Measurements from ENCODE around the gene NCAM2. TPM values are rescaled to one million over a fixed set of nuclear protein-coding genes. Genes with fewer than 3 reads are reported as not detected.

The NCAM2 gene
- polyA plus RNA-seq, 3 donors, result not detected

DNA sequence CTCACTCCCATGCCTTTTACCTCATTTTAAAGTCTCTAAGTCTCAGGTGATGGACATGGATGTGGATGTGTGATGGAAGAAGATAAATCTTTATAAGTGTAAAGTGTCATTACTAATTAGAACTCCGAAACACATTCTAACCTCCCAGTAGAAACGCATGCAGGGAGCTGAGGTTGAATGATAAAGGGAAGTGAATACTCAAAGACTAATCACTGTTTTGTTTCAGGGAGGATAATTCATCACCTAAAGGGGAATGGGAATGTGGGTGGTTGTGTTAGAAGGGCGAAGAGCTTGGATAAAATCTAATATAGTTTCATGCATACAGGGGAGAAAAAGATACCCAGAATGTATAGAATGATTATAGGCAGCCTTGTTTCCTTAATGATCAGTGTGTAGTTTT is 12.5 kb downstream of the NCAM2 start:
- Histone ChIP-seq H3K4me1 (ENCODE audit: control insufficient read depth in 1 of 2, insufficient read depth in 2 of 2, low read length in 2 of 2) (no peaks in the 10 kb centered on the region), H3K4me2 (replicated peaks; ENCODE audit: extremely low read depth, low read length, poor library complexity, severe bottlenecking) (no peak overlapping the region), H3K9me3 (replicated peaks in 1 of 2; ENCODE audit: control insufficient read depth in 1 of 2, insufficient read depth in 1 of 2, low read length in 2 of 2) (no peaks in the 10 kb centered on the region), H3K79me2 (ENCODE audit: insufficient read depth, low read length) (no peaks in the 10 kb centered on the region), H2AFZ (ENCODE audit: insufficient read depth, low read depth, low read length, poor library complexity, severe bottlenecking) (peak overlapping the region; percentile 23), H3K36me3 (replicated peaks in 1 of 2; ENCODE audit: control insufficient read depth in 1 of 2, insufficient read depth in 2 of 2, low read length in 2 of 2) (no peaks in the 10 kb centered on the region), H3K27me3 (ENCODE audit: control insufficient read depth in 2 of 2, insufficient read depth in 2 of 2, low read length in 2 of 2) (no peaks in the 10 kb centered on the region), H4K20me1 (ENCODE audit: insufficient read depth, low read length) (no peaks in the 10 kb centered on the region), H3K27ac (ENCODE audit: low read depth in 1 of 2, low read length in 2 of 2) (no peak overlapping the region), H3K9ac (ENCODE audit: insufficient read depth, low read length, poor library complexity, severe bottlenecking) (no peak overlapping the region), H3K4me3 (replicated peaks in 1 of 3; ENCODE audit: low read depth in 2 of 3, low read length in 3 of 3) (no peak overlapping the region)
- no CpG with 5 or more reads among the region's 3 CpGs for WGBS (ENCODE audit: insufficient coverage)
- peaks cover 0 to 3% (median 0%) of the 10 kb centered on the region in 7 donors for H3K9me3 Mint-ChIP-seq
- intact Hi-C loops (cut with micrococcal nuclease), result no loop called here
- peaks cover 7% of the 10 kb centered on the region for H3K4me1 Mint-ChIP-seq
- H3K4me3 Mint-ChIP-seq, result no peak overlapping the region
- TF ChIP-seq, protein P1, sequence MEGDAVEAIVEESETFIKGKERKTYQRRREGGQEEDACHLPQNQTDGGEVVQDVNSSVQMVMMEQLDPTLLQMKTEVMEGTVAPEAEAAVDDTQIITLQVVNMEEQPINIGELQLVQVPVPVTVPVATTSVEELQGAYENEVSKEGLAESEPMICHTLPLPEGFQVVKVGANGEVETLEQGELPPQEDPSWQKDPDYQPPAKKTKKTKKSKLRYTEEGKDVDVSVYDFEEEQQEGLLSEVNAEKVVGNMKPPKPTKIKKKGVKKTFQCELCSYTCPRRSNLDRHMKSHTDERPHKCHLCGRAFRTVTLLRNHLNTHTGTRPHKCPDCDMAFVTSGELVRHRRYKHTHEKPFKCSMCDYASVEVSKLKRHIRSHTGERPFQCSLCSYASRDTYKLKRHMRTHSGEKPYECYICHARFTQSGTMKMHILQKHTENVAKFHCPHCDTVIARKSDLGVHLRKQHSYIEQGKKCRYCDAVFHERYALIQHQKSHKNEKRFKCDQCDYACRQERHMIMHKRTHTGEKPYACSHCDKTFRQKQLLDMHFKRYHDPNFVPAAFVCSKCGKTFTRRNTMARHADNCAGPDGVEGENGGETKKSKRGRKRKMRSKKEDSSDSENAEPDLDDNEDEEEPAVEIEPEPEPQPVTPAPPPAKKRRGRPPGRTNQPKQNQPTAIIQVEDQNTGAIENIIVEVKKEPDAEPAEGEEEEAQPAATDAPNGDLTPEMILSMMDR (IDR thresholded peaks at IDR 0.05), result no peak
- peaks cover 0 to 2% (median 2%) of the 10 kb centered on the region in 3 donors for H3K27me3 Mint-ChIP-seq (ENCODE audit: low read depth in 3 of 3)
- H3K27ac Mint-ChIP-seq, result no peak overlapping the region
- no peaks in the 10 kb centered on the region for H3K36me3 Mint-ChIP-seq
- no peak for DNase-seq

DNA sequence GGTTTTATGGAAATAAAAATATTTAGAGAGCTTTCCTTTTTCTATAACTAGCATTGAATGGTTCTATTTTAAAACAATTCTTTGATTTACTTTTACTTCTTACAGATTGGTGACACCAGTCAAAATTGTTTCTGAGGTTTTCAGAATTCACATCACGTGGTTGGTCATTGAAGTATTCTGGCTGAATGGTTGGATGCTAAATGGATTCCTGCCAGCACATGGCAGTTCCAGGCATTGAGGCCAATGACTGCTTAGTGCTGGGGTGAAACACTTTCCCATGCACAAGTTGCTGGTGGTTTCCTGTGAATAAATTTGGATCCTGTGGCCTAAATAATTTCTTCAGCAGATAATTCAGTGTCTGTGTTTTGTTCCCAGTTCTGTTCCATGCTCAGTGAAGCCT is 20.6 kb downstream of the NCAM2 start:
- no peaks in the 10 kb centered on the region for H3K36me3 Mint-ChIP-seq
- no peak overlapping the region for H3K4me3 Mint-ChIP-seq
- intact Hi-C loops (cut with micrococcal nuclease), result no loop called here
- Histone ChIP-seq H3K4me2 (replicated peaks; ENCODE audit: extremely low read depth, low read length, poor library complexity, severe bottlenecking) (no peak overlapping the region), H3K27me3 (ENCODE audit: control insufficient read depth in 2 of 2, insufficient read depth in 2 of 2, low read length in 2 of 2) (no peaks in the 10 kb centered on the region), H3K27ac (ENCODE audit: low read depth in 1 of 2, low read length in 2 of 2) (no peak overlapping the region), H3K9me3 (replicated peaks in 1 of 2; ENCODE audit: control insufficient read depth in 1 of 2, insufficient read depth in 1 of 2, low read length in 2 of 2) (no peaks in the 10 kb centered on the region), H3K79me2 (ENCODE audit: insufficient read depth, low read length) (no peaks in the 10 kb centered on the region), H3K4me1 (ENCODE audit: control insufficient read depth in 1 of 2, insufficient read depth in 2 of 2, low read length in 2 of 2) (no peaks in the 10 kb centered on the region), H3K9ac (ENCODE audit: insufficient read depth, low read length, poor library complexity, severe bottlenecking) (no peak overlapping the region), H2AFZ (ENCODE audit: insufficient read depth, low read depth, low read length, poor library complexity, severe bottlenecking) (no peak overlapping the region), H3K36me3 (replicated peaks in 1 of 2; ENCODE audit: control insufficient read depth in 1 of 2, insufficient read depth in 2 of 2, low read length in 2 of 2) (no peaks in the 10 kb centered on the region), H3K4me3 (replicated peaks in 1 of 3; ENCODE audit: low read depth in 2 of 3, low read length in 3 of 3) (no peak overlapping the region), H4K20me1 (ENCODE audit: insufficient read depth, low read length) (no peaks in the 10 kb centered on the region)
- H3K4me1 Mint-ChIP-seq, result no peaks in the 10 kb centered on the region
- H3K27me3 Mint-ChIP-seq (ENCODE audit: low read depth in 3 of 3), result peaks cover 0 to 3% (median 0%) of the 10 kb centered on the region in 3 donors
- peaks cover 0 to 6% (median 0%) of the 10 kb centered on the region in 7 donors for H3K9me3 Mint-ChIP-seq
- TF ChIP-seq, protein P1 (IDR thresholded peaks at IDR 0.05), result no peak
- no peak overlapping the region for H3K27ac Mint-ChIP-seq
- WGBS (ENCODE audit: insufficient coverage), result 29% methylated on average over 1 of the region's 1 CpG
- no peak for DNase-seq

Measured in CD14-positive monocyte (primary cell).